ENCODE results near the gene COMMD10. TPM values are rescaled to one million over a fixed set of nuclear protein-coding genes. Genes with fewer than 3 reads are reported as not detected.

Gene COMMD10
- total RNA-seq, 3 donors from 2014 or later (not counting 1 experiment from before 2014, with no cell fraction given) = 28.7 to 41.1 (median 35.1) TPM

GRCh38 chr5:116154931-116155330 is 70.1 kb downstream of the COMMD10 start:
- Histone ChIP-seq H3K36me3 (ENCODE audit: control insufficient read depth, insufficient read depth, low read length) (no peaks in the 10 kb centered on the region), H3K27me3 (ENCODE audit: control insufficient read depth, insufficient read depth, low read length) (no peaks in the 10 kb centered on the region), H3K9me3 (ENCODE audit: control insufficient read depth, insufficient read depth, low read length) (no peaks in the 10 kb centered on the region), H3K4me3 (ENCODE audit: low read length) (no peak overlapping the region), H3K27ac (ENCODE audit: low read length) (no peak overlapping the region), H3K4me1 (ENCODE audit: control insufficient read depth, insufficient read depth, low read length) (no peaks in the 10 kb centered on the region)
- H3K27ac Mint-ChIP-seq = no peak overlapping the region
- H3K9me3 Mint-ChIP-seq = peaks cover 0 to 2% of the 10 kb centered on the region in 2 donors
- no peak overlapping the region for H3K4me3 Mint-ChIP-seq
- DNase-seq (no peak), ATAC-seq (no peak)
- intact Hi-C loops (cut with micrococcal nuclease) = no loop called here
- H3K27me3 Mint-ChIP-seq (ENCODE audit: low read depth in 2 of 2) = no peaks in the 10 kb centered on the region
- TF ChIP-seq CTCF (IDR thresholded peaks at IDR 0.05) = no peak
- H3K36me3 Mint-ChIP-seq = no peaks in the 10 kb centered on the region
- peaks cover 25 to 48% of the 10 kb centered on the region in 2 donors for H3K4me1 Mint-ChIP-seq

- Mint-ChIP-seq H3K4me3 (no peak overlapping the region), H3K27ac (no peak overlapping the region), H3K9me3 (no peaks in the 10 kb centered on the region), H3K27me3 (ENCODE audit: low read depth in 2 of 2) (no peaks in the 10 kb centered on the region), H3K4me1 (peaks cover 26 to 50% of the 10 kb centered on the region in 2 donors), H3K36me3 (no peaks in the 10 kb centered on the region)
- ATAC-seq = no peak
- Histone ChIP-seq H3K9me3 (ENCODE audit: control insufficient read depth, insufficient read depth, low read length) (no peaks in the 10 kb centered on the region), H3K27ac (ENCODE audit: low read length) (no peak overlapping the region), H3K4me3 (ENCODE audit: low read length) (no peak overlapping the region), H3K27me3 (ENCODE audit: control insufficient read depth, insufficient read depth, low read length) (no peaks in the 10 kb centered on the region), H3K36me3 (ENCODE audit: control insufficient read depth, insufficient read depth, low read length) (no peaks in the 10 kb centered on the region), H3K4me1 (ENCODE audit: control insufficient read depth, insufficient read depth, low read length) (no peaks in the 10 kb centered on the region)
- intact Hi-C loops (cut with micrococcal nuclease) = no loop called here
- no peak for TF ChIP-seq CTCF (IDR thresholded peaks at IDR 0.05)
- WGBS (ENCODE audit: insufficient coverage) = no CpG with 5 or more reads among the region's 8 CpGs
- DNase-seq = no peak
Measured at GRCh38 chr5:116157902-116158301, 73.1 kb downstream of the COMMD10 start.

GRCh38 chr5:116159006-116159405 is 74.2 kb downstream of the COMMD10 start:
- no peaks in the 10 kb centered on the region for H3K27me3 Mint-ChIP-seq (ENCODE audit: low read depth in 2 of 2)
- intact Hi-C loops (cut with micrococcal nuclease) = no loop called here
- no peak overlapping the region for H3K4me3 ChIP-seq (ENCODE audit: low read length)
- H3K9me3 Mint-ChIP-seq = no peaks in the 10 kb centered on the region
- H3K27me3 ChIP-seq (ENCODE audit: control insufficient read depth, insufficient read depth, low read length) = no peaks in the 10 kb centered on the region
- DNase-seq (no peak), ATAC-seq (no peak)
- no peak overlapping the region for H3K27ac ChIP-seq (ENCODE audit: low read length)
- no peak for TF ChIP-seq CTCF (IDR thresholded peaks at IDR 0.05)
- H3K4me1 Mint-ChIP-seq = peaks cover 26 to 44% of the 10 kb centered on the region in 2 donors
- peak overlapping the region in 1 of 2 donors; percentile 17 for H3K27ac Mint-ChIP-seq
- no peaks in the 10 kb centered on the region for H3K36me3 ChIP-seq (ENCODE audit: control insufficient read depth, insufficient read depth, low read length)
- no peaks in the 10 kb centered on the region for H3K9me3 ChIP-seq (ENCODE audit: control insufficient read depth, insufficient read depth, low read length)
- no peaks in the 10 kb centered on the region for H3K36me3 Mint-ChIP-seq
- no peak overlapping the region for H3K4me3 Mint-ChIP-seq
- no peaks in the 10 kb centered on the region for H3K4me1 ChIP-seq (ENCODE audit: control insufficient read depth, insufficient read depth, low read length)

GRCh38 chr5:116174111-116174510 is 89.3 kb downstream of the COMMD10 start:
- intact Hi-C loops (cut with micrococcal nuclease) = no loop called here
- H3K36me3 ChIP-seq (ENCODE audit: control insufficient read depth, insufficient read depth, low read length) = no peaks in the 10 kb centered on the region
- WGBS (ENCODE audit: insufficient coverage) = no CpG with 5 or more reads among the region's 1 CpG
- ATAC-seq = no peak
- no peak for DNase-seq
- Mint-ChIP-seq H3K36me3 (peaks cover 7% of the 10 kb centered on the region), H3K9me3 (peaks cover 4 to 6% of the 10 kb centered on the region in 2 donors), H3K4me3 (no peak overlapping the region), H3K27me3 (ENCODE audit: low read depth in 2 of 2) (no peaks in the 10 kb centered on the region), H3K27ac (peak overlapping the region in 1 of 2 donors; percentile 11), H3K4me1 (peaks cover 0 to 15% of the 10 kb centered on the region in 2 donors)
- no peak for TF ChIP-seq CTCF (IDR thresholded peaks at IDR 0.05)
- H3K9me3 ChIP-seq (ENCODE audit: control insufficient read depth, insufficient read depth, low read length) = no peaks in the 10 kb centered on the region
- no peak overlapping the region for H3K4me3 ChIP-seq (ENCODE audit: low read length)
- no peak overlapping the region for H3K27ac ChIP-seq (ENCODE audit: low read length)
- no peaks in the 10 kb centered on the region for H3K27me3 ChIP-seq (ENCODE audit: control insufficient read depth, insufficient read depth, low read length)
- H3K4me1 ChIP-seq (ENCODE audit: control insufficient read depth, insufficient read depth, low read length) = no peaks in the 10 kb centered on the region
